ENCODE data around the gene CADM4.

- no peak for TF ChIP-seq CTCF (IDR thresholded peaks at IDR 0.05; ENCODE audit: low read depth, low read length)
- TF ChIP-seq MAX (IDR thresholded peaks at IDR 0.05; ENCODE audit: low read depth, low read length), result no peak
These were observed 57.2 kb downstream of the CADM4 start for GRCh38 chr19:43582495-43582894.

All from NB4 (cell line).